H1 (cell line): ENCODE measurements around the gene PTGIS. TPM values are rescaled to one million over a fixed set of nuclear protein-coding genes. Genes with fewer than 3 reads are reported as not detected.

ENCODE experiments used
- ASH2L ChIP-seq: fragments of 200-600, 300-600 bp; sonication (generic); IDR thresholded peaks from one replicate; pipeline ENCODE4 v1.7.1; 2017; ENCODE audit warnings: low read length
- ATF3 ChIP-seq: IDR thresholded peaks from 2 replicates; pipeline ENCODE4 v1.6.1; 2011; ENCODE audit warnings: low read depth, mild to moderate bottlenecking, low read length; ENCODE audit not compliant: insufficient read depth
- HDAC6 ChIP-seq: IDR thresholded peaks from one replicate; pipeline ENCODE4 v1.7.1; 2012; ENCODE audit warnings: low read depth, mild to moderate bottlenecking, inconsistent platforms, low read length, moderate library complexity
- polyA plus RNA-seq, 7 experiments: library from polyadenylated mRNA; depleted of rRNA in 3 of 7; stranded (reverse) in 5 of 7; unstranded in 2 of 7; fragments of >200 nt in 5 of 7; fragments of 200-250 nt in 2 of 7; gene quantifications; 1 replicate in 5 of 7; 2 replicates in 1 of 7; 4 replicates in 1 of 7; pipeline versions ENCODE4 v1.2.1 to v1.2.3, GENCODE V29; 2011 to 2013; ENCODE audit warnings: missing spikeins in 2 of 7, mixed read lengths in 2 of 7
- total RNA-seq: library from RNA; stranded (reverse); fragmentation: NEBNext Ultra II Directional; extraction: Animal tissue kit (Norgen Biotek cat#: 25700); gene quantifications from 2 replicates; pipeline ENCODE4 v1.2.1, GENCODE V29; 2021

Gene PTGIS
- total and polyA plus RNA-seq, 2 of the 8 experiments (the other 6 are each of a cell fraction or from before 2014, with no cell fraction given) = 29.9 to 35.5 TPM

- TF ChIP-seq HDAC6 = no peak
- TF ChIP-seq ASH2L = no peak
- TF ChIP-seq ATF3 = no peak
These were observed 18.0 kb downstream of the PTGIS start (continued) for GRCh38 chr20:49549801-49550551.
